ENCODE measurements around the gene SARDH. TPM values are rescaled to one million over a fixed set of nuclear protein-coding genes. Genes with fewer than 3 reads are reported as not detected.
"Not testable (repeated sequence)": the region's sequence is repeated elsewhere in the genome, so short reads cannot be mapped to it uniquely, and the experiment has no call there.

SARDH gene
- total and polyA plus RNA-seq, 9 of the 15 experiments (the other 6 are each of a cell fraction or from before 2014, with no cell fraction given), result 0.14 TPM; not detected in 8

DNA sequence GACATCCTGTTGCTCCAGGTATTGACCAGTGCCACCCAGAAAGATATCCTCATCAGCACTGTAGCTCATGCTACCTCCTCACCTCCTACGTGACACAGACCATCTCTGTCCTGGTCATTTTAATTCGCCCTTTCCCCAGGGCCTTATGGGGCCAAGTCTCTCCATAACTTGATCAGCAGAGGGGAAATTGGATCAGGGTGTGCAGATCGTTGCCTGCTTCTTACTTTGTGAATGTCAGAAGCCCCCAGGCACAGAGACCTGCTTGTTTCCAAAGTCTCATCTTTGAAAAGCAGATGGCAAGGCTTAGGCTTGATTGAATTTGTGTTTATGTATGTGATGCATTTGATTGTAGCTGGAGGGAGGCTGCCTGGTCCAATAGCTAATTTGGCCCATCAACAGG is 110.8 kb downstream of the SARDH start:
- FAIRE-seq, result no peak
- no peaks in the 10 kb centered on the region for H3K79me2 ChIP-seq (ENCODE audit: control insufficient read depth, insufficient read depth, low read length)

DNA sequence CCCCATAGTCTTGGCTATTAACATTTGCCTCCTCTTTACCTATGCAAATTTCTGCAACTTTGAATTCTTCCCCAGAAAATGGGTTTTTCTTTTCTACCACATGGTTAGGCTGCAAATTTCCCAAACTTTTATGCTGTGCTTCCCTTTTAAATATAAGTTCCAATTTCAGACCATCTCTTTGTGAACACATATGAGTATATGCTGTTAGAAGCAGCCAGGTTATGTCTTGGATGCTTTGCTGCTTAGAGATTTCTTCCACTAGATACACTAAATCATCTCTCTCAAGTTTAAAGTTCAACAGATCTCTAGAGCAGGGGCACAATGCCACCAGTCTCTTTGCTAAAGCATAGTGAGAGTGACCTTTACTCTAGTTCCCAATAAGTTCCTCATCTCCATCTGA is 112.1 kb downstream of the SARDH start:
- H3K9me3 ChIP-seq (replicated peaks; ENCODE audit: control insufficient read depth, insufficient read depth, low read depth, low read length); H3K9ac ChIP-seq (ENCODE audit: insufficient read depth in 1 of 2, low read depth in 2 of 2, low read length in 2 of 2); ATAC-seq; H3K4me2 ChIP-seq (ENCODE audit: insufficient read depth, low read length); H3K4me1 ChIP-seq (replicated peaks in 1 of 2; ENCODE audit: control insufficient read depth in 2 of 2, insufficient read depth in 2 of 2, low read length in 2 of 2); intact Hi-C loops (cut with micrococcal nuclease); FAIRE-seq; BruUV-seq (replicated peaks); H3K79me2 ChIP-seq (ENCODE audit: control insufficient read depth, insufficient read depth, low read length); POLR2A ChIA-PET; H3K27ac ChIP-seq (ENCODE audit: extremely low read depth, low read depth, low read length); DNase-seq (ENCODE audit: extremely low read depth in 1 of 4, low spot score in 3 of 4); H3K36me3 ChIP-seq (ENCODE audit: control insufficient read depth, insufficient read depth, low read length); in situ Hi-C loops (cut with MboI); H3K4me3 ChIP-seq; H2AFZ ChIP-seq (ENCODE audit: low read depth, low read length); CTCF ChIA-PET (ENCODE audit: low intra/inter-chr PET ratio); H3K9me1 ChIP-seq (ENCODE audit: control insufficient read depth, insufficient read depth, low read length); H4K20me1 ChIP-seq (replicated peaks; ENCODE audit: control insufficient read depth, insufficient read depth, low read length): not testable (repeated sequence)
- H3K27me3 ChIP-seq (ENCODE audit: control insufficient read depth in 2 of 2, insufficient read depth in 2 of 2, low read length in 2 of 2), result peaks cover under 1 to 27% of the 10 kb centered on the region in 2 experiments; a peak in 3 of 5 replicates

More for the DNA sequence above, 110.8 kb downstream of the SARDH start:
- no peak for TF ChIP-seq HDAC1 (IDR thresholded peaks at IDR 0.05)
- TF ChIP-seq SRSF7 (optimal IDR thresholded peaks at IDR 0.05; ENCODE audit: low read depth, low read length), result no peak
- TF ChIP-seq, protein P1, sequence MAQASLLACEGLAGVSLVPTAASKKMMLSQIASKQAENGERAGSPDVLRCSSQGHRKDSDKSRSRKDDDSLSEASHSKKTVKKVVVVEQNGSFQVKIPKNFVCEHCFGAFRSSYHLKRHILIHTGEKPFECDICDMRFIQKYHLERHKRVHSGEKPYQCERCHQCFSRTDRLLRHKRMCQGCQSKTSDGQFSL (CRISPR knock-in tag; IDR thresholded peaks at IDR 0.05), result no peak
- TF ChIP-seq, protein P1 (tag; IDR thresholded peaks at IDR 0.05), result no peak
- TF ChIP-seq, protein P2, sequence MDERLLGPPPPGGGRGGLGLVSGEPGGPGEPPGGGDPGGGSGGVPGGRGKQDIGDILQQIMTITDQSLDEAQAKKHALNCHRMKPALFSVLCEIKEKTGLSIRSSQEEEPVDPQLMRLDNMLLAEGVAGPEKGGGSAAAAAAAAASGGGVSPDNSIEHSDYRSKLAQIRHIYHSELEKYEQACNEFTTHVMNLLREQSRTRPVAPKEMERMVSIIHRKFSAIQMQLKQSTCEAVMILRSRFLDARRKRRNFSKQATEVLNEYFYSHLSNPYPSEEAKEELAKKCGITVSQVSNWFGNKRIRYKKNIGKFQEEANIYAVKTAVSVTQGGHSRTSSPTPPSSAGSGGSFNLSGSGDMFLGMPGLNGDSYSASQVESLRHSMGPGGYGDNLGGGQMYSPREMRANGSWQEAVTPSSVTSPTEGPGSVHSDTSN (CRISPR knock-in tag; IDR thresholded peaks at IDR 0.05; ENCODE audit: low read depth), result no peak
- TF ChIP-seq, protein P2 (tag; conservative IDR thresholded peaks at IDR 0.05; ENCODE audit: low read depth), result no peak
- no peak for TF ChIP-seq ZNF75A (CRISPR knock-in tag; IDR thresholded peaks at IDR 0.05)
- no peak for TF ChIP-seq ZNF583 (CRISPR knock-in tag; IDR thresholded peaks at IDR 0.05)
- TF ChIP-seq, protein P3, sequence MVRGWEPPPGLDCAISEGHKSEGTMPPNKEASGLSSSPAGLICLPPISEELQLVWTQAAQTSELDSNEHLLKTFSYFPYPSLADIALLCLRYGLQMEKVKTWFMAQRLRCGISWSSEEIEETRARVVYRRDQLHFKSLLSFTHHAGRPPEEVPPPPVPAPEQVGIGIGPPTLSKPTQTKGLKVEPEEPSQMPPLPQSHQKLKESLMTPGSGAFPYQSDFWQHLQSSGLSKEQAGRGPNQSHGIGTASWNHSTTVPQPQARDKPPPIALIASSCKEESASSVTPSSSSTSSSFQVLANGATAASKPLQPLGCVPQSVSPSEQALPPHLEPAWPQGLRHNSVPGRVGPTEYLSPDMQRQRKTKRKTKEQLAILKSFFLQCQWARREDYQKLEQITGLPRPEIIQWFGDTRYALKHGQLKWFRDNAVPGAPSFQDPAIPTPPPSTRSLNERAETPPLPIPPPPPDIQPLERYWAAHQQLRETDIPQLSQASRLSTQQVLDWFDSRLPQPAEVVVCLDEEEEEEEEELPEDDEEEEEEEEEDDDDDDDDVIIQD (CRISPR knock-in tag; IDR thresholded peaks at IDR 0.05), result no peak
- no peaks in the 10 kb centered on the region for H3K4me1 ChIP-seq (replicated peaks in 1 of 2; ENCODE audit: control insufficient read depth in 2 of 2, insufficient read depth in 2 of 2, low read length in 2 of 2)
- H3K27me3 ChIP-seq (ENCODE audit: control insufficient read depth in 2 of 2, insufficient read depth in 2 of 2, low read length in 2 of 2), result peaks cover 0 to 35% of the 10 kb centered on the region in 2 experiments; a peak in 2 of 5 replicates
- CTCF ChIA-PET (ENCODE audit: low intra/inter-chr PET ratio), result no interaction called here
- H3K4me3 ChIP-seq, result no peak overlapping the region
- no TSS peak for BruUV-seq (replicated peaks)
- in situ Hi-C loops (cut with MboI) (no loop called here), intact Hi-C loops (cut with micrococcal nuclease) (no loop called here)
- POLR2A ChIA-PET, result no interaction called here
- DNase-seq (ENCODE audit: extremely low read depth in 1 of 4, low spot score in 3 of 4) (no peak), ATAC-seq (no peak)
- no peaks in the 10 kb centered on the region for H3K9me3 ChIP-seq (replicated peaks; ENCODE audit: control insufficient read depth, insufficient read depth, low read depth, low read length)
- H4K20me1 ChIP-seq (replicated peaks; ENCODE audit: control insufficient read depth, insufficient read depth, low read length), result no peaks in the 10 kb centered on the region
- H3K9ac ChIP-seq (ENCODE audit: insufficient read depth in 1 of 2, low read depth in 2 of 2, low read length in 2 of 2), result no peak overlapping the region
- H3K4me2 ChIP-seq (ENCODE audit: insufficient read depth, low read length), result no peak overlapping the region
- 0% methylated on average over 3 of the region's 3 CpGs for WGBS (ENCODE audit: insufficient coverage, low coverage, missing lambda C conversion rate)
- H2AFZ ChIP-seq (ENCODE audit: low read depth, low read length), result no peak overlapping the region
- H3K9me1 ChIP-seq (ENCODE audit: control insufficient read depth, insufficient read depth, low read length), result no peaks in the 10 kb centered on the region
- no peak overlapping the region for H3K27ac ChIP-seq (ENCODE audit: extremely low read depth, low read depth, low read length)
- no peaks in the 10 kb centered on the region for H3K36me3 ChIP-seq (ENCODE audit: control insufficient read depth, insufficient read depth, low read length)
